GM19023 (cell line): ENCODE measurements around the gene ZNF283.
"Not testable (repeated sequence)": the region's sequence is repeated elsewhere in the genome, so short reads cannot be mapped to it uniquely, and the experiment has no call there.

Experiments used
- ATAC-seq: cut with Tn5 transposase; IDR thresholded peaks from one replicate; pipeline ENCODE4 v1.9.1; 2021; ENCODE audit warnings: mild to moderate bottlenecking, moderate library complexity; ENCODE audit not compliant: unreplicated experiment

ZNF283 gene

GRCh38 chr19:43847884-43848283 is 20.8 kb downstream of the ZNF283 start:
- ATAC-seq: no peak

GRCh38 chr19:43848821-43849220 is 21.7 kb downstream of the ZNF283 start:
- ATAC-seq: no peak

- ATAC-seq: no peak
Observed at GRCh38 chr19:43858174-43858573, 31.1 kb downstream of the ZNF283 start.

- ATAC-seq: not testable (repeated sequence)
Observed at GRCh38 chr19:43866923-43867322, 39.8 kb downstream of the ZNF283 start.

GRCh38 chr19:43872547-43873336 is 45.6 kb downstream of the ZNF283 start:
- ATAC-seq: no peak

GRCh38 chr19:43880483-43880882 is 53.4 kb downstream of the ZNF283 start:
- ATAC-seq: no peak

- ATAC-seq: no peak
Observed at GRCh38 chr19:43883864-43884263, 56.7 kb downstream of the ZNF283 start, which contains the start of gene ZNF404. TSS of gene ZNF404 (minus strand) at chr19:43883964.

GRCh38 chr19:43895727-43896308 is 68.7 kb downstream of the ZNF283 start:
- no peak for ATAC-seq
